GM21576 (cell line): ENCODE data around the gene TENM4.
"Not testable (repeated sequence)": the region's sequence is repeated elsewhere in the genome, so short reads cannot be mapped to it uniquely, and the experiment has no call there.

Source experiments
- ATAC-seq: cut with Tn5 transposase; IDR thresholded peaks from one replicate; pipeline ENCODE4 v1.9.1; 2021; ENCODE audit warnings: mild to moderate bottlenecking, moderate library complexity; ENCODE audit not compliant: unreplicated experiment

The TENM4 gene

GRCh38 chr11:78830277-78830819, 610.5 kb downstream of the TENM4 start:
- no peak for ATAC-seq

GRCh38 chr11:78829146-78829545, 611.7 kb downstream of the TENM4 start:
- no peak for ATAC-seq

GRCh38 chr11:78828676-78829075, 612.2 kb downstream of the TENM4 start:
- no peak for ATAC-seq

GRCh38 chr11:78827291-78827690, 613.5 kb downstream of the TENM4 start:
- ATAC-seq: not testable (repeated sequence)

DNA sequence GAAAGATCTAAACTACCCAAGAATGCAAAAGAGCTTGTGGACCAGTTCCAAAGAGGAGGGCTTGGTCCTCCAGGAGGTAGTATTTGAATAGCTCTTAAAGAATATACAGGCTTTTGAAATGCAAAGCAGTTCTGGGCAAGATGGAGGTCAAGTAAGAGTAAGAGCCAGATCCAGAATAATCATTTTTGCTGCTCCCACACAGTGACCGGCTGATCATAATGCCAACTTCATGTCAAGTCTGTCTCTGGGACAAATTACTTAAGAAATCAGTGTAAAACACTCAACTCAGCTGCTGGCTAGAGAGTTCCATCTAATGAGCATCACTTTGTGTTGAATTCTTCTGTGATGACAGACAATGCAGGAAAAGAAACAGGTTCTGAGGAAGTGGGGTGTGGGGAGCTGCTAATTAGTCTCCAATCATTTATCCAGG, 615.2 kb downstream of the TENM4 start:
- no peak for ATAC-seq

DNA sequence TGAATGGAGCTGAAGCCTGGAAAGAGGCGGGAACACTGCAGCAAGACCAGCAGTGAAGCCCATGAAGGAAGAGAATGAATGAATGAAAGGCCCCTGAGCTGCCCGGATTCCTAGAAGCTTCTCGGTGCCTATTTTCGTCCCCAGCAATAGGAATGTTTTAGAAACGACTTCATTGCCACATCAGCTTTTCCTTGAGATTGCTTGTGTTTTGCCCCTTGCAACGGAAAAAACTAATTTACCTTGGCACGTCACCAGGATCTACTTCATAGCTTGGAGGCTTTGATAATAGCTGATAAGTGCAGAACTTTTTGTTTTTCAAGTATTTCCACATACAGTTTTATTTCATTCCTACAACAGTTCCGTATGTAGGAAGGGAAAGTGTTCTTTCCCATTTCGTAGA, 617.2 kb downstream of the TENM4 start:
- no peak for ATAC-seq

- ATAC-seq: no peak
These were observed 617.9 kb downstream of the TENM4 start for GRCh38 chr11:78822931-78823423.

DNA sequence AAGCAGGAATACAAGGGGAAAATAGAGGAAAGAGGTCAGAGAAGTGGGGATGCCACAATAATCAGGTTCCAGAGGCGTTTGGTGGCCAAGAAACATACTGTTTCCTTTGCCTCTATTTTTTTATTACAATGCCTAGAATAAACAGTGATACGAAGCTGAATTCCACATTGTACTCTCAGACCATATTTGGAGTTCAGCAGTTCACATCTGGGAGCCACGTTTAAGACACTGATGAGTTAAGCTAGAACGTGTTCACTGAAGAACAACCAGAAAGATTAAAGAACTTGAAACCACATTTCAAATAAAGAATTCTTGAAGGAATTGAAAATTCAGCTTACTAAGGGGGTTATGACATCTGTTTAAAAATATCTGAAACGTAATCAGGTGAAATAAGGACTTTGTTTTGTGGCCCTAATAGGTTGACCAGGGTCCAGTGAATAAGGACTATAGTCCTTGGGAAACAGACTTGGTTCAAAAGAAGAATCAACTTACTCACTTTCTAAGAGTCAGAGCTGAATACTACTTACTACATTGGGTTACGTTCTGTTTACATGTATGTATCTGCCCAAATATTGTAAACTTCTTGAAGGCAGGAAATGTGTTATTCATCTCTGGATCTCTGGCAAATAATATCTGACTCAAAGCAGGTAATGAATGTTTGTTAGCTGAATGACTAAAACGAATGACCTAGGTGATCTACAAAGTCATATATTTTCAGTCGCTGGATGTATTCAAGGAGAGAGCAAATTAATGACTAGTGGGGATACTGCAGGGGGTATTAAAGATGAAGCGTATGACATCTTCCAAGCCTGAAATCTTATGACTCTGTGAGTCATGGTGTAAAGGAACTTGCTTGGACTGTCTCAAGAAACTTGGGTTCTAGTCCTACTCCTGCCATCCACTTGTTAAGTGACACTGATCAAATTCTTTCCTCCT, 619.2 kb downstream of the TENM4 start:
- ATAC-seq: no peak

DNA sequence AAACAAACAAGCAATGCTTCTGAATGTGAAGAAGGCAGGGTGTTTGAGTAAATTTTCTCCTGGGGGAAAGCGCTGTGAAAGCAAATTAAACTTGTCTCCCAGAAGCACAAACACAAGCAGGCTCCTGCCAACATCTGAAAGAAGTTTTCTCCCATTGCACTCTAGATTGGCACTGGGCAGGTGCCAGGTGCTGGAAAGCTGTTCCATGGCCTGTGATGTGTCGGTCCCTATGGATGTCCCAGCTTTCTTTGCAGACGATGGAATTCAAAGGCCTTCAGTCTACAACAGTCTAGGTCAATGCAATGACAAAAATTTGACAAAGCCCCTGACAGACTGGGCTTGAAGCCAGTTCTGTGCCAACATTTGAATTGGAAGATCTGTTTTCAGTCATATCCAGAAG, 620.1 kb downstream of the TENM4 start:
- no peak for ATAC-seq

DNA sequence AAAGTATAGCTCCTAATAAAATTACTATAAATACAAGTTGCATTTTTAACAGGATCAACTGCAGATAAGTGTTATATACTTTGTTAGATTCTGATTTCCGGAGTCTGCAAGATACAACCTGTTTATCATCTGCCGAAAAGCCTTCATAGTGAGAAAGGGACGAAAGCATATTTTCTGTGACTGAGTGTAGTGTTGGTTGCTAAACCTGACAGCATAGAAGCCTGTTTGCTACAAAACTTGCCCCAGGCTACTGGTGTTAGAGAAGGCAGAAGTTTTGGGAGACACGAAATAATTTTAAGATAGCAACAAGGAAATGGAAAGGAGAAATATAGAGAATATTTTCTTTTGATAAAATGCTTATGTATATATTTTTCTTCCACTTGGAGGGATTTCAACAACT, 622.6 kb downstream of the TENM4 start:
- no peak for ATAC-seq

GRCh38 chr11:78815831-78816230, 625.0 kb downstream of the TENM4 start:
- no peak for ATAC-seq

DNA sequence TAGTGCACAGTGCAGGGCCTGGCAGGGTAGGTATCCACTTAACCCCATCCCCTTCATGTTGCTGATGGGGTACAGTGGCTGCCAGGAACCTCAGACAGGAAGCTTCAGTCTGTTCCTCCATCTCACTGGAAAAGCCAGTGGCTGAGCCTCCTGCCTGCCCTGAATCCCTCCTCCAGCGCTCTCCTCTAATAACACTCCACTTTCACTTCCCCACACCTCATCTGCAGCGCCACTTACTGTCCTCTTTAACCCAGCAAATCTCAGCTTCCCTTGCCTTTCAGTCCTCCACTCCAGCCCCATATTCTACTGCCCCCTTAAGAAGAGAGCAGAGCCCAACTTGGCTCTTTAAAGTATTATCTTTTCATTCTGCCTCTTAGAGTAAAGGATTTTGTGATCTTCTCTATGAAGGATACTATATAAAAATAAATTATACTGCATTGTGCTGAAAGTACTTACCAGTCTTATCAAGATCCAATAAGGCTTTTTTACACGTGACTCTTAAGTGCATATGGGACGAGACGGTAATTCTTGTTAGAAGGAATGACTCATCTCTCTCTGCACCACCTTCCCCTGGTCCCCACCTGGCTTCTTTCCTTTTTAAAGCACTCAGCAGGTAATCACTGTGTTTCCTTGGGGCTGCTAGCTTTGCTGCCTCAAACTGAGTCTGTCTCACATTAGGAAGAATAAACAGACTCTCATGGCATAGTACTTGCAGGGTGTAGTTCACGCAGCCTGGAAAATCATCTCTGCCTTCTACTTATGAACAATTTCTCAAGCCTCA, 628.1 kb downstream of the TENM4 start:
- ATAC-seq: no peak

GRCh38 chr11:78810559-78811009, 630.2 kb downstream of the TENM4 start:
- ATAC-seq: no peak

GRCh38 chr11:78809931-78810541, 630.8 kb downstream of the TENM4 start:
- ATAC-seq: no peak

- ATAC-seq: no peak
These were observed 631.9 kb downstream of the TENM4 start for GRCh38 chr11:78808923-78809322.

DNA sequence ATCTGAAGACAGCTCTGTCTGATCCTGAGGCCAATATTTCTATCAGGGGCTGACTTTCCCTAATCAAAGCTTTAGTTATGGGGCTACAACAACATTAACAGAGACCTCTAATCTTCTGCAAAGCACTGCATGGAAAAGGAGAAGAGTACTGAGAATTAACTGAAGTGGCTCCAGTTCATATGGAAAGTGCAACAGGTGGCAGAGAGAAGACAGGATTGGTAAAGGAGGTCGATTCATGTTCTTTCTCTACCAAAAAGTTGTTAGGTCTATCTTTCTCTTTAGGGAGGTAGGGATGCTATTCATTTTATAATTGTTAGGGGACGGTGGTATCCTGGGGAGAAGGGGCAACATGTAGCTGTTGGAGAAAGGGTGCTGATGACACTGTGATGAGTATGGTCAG, 633.5 kb downstream of the TENM4 start:
- no peak for ATAC-seq

GRCh38 chr11:78806214-78807004, 634.4 kb downstream of the TENM4 start:
- no peak for ATAC-seq

DNA sequence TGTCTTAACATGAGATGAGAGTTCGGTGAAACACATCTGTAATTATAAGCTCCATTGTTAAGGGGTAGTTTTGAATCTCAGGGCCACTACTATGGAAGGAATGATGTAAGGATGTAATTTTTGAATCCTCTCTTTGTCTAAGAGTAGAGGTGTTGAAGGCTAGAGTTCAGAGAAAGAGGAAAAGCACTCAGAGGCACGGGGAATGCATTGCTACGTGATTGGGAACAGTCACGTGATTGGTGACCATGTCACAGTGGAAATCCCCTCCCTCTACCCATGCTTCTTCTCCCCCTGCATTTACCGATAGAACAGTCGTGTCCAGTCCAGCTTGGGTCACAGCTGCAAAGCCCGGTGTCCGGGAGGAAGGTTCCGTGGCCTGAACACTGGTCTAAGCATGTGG, 635.8 kb downstream of the TENM4 start:
- no peak for ATAC-seq

DNA sequence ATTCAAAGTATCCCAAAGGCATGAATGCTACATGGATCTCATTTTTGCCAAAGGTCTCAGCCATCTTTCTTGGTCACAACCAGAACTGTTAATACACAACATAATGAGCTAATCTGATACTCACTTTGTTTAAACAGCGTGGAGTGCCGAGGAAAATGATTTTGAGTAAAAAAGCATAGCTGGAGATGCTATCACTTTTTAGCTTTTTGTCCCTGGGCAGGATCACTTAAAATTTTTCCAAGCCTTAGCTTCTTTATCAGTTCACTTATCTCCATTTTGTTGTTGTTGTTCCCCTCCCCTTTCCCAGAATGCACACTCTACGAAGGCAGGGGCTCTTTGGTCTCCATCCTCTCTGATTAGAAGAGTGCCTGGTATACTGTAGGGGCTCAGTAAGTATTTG, 636.8 kb downstream of the TENM4 start:
- ATAC-seq: no peak
